ENCODE results near the gene FABP7. TPM values are rescaled to one million over a fixed set of nuclear protein-coding genes. Genes with fewer than 3 reads are reported as not detected.
A peak's percentile ranks its signal among the peaks of the same experiment; 100 is the strongest.

The FABP7 gene
- total RNA-seq, 1 experiment from 2014 or later: not detected

- ATAC-seq: peak; percentile 56
- POLR2A ChIA-PET (ENCODE audit: unreplicated experiment): no interaction called here
- no peak overlapping the region for H3K9ac ChIP-seq (ENCODE audit: low read length)
- H3K27ac ChIP-seq (ENCODE audit: low read length): no peak overlapping the region
- no peaks in the 10 kb centered on the region for H3K36me3 ChIP-seq (ENCODE audit: low read depth, low read length)
- H3K27me3 ChIP-seq (ENCODE audit: low read length): no peaks in the 10 kb centered on the region
- CTCF ChIA-PET: no interaction called here
- H3K4me2 ChIP-seq (ENCODE audit: low read length): peak overlapping the region; percentile 17
- no peaks in the 10 kb centered on the region for H3K79me2 ChIP-seq (ENCODE audit: low read length)
- TF ChIP-seq EZH2 (IDR thresholded peaks at IDR 0.05; ENCODE audit: low read length, unreplicated experiment) (no peak), CTCF (conservative IDR thresholded peaks at IDR 0.05; ENCODE audit: low read depth, low read length) (no peak), EZH2phosphoT487 (IDR thresholded peaks at IDR 0.05; ENCODE audit: borderline replicate concordance, low read length) (no peak)
- H2AFZ ChIP-seq (ENCODE audit: low read length): no peak overlapping the region
- no peak overlapping the region for H3K4me3 ChIP-seq (ENCODE audit: low read length)
- H3K9me2 ChIP-seq (replicated peaks; ENCODE audit: low read length): no peaks in the 10 kb centered on the region
- intact Hi-C loops (cut with micrococcal nuclease): no loop called here
- peak; percentile 36 for DNase-seq
- no peaks in the 10 kb centered on the region for H4K20me1 ChIP-seq (ENCODE audit: low read length)
- H3K9me3 ChIP-seq (ENCODE audit: low read length): no peaks in the 10 kb centered on the region
- peaks cover 15% of the 10 kb centered on the region; the same call in 1 of the 2 replicates for H3K4me1 ChIP-seq (ENCODE audit: insufficient read depth, low read length)
- no peaks in the 10 kb centered on the region for H3F3A ChIP-seq (ENCODE audit: low read length, unreplicated experiment)
- BruUV-seq (replicated peaks): no TSS peak
These were observed 43.4 kb upstream of the FABP7 start for GRCh38 chr6:122736163-122736562.

- Histone ChIP-seq H4K20me1 (ENCODE audit: low read length) (no peaks in the 10 kb centered on the region), H3K4me2 (ENCODE audit: low read length) (peak overlapping the region; percentile 17), H3K9me2 (replicated peaks; ENCODE audit: low read length) (no peaks in the 10 kb centered on the region), H3K9ac (ENCODE audit: low read length) (no peak overlapping the region), H3K27ac (ENCODE audit: low read length) (no peak overlapping the region), H3K36me3 (ENCODE audit: low read depth, low read length) (no peaks in the 10 kb centered on the region), H3K9me3 (ENCODE audit: low read length) (no peaks in the 10 kb centered on the region), H3K4me3 (ENCODE audit: low read length) (no peak overlapping the region), H3K4me1 (ENCODE audit: insufficient read depth, low read length) (peaks cover 15% of the 10 kb centered on the region; the same call in 1 of the 2 replicates), H2AFZ (ENCODE audit: low read length) (no peak overlapping the region), H3F3A (ENCODE audit: low read length, unreplicated experiment) (no peaks in the 10 kb centered on the region), H3K27me3 (ENCODE audit: low read length) (no peaks in the 10 kb centered on the region), H3K79me2 (ENCODE audit: low read length) (no peaks in the 10 kb centered on the region)
- DNase-seq (no peak), ATAC-seq (0 out of 2 replicates have a peak, but pooled peaks have one; percentile 22)
- POLR2A ChIA-PET (ENCODE audit: unreplicated experiment): no interaction called here
- no TSS peak for BruUV-seq (replicated peaks)
- intact Hi-C loops (cut with micrococcal nuclease): no loop called here
- CTCF ChIA-PET: interaction anchor here (0.6 kb wide), 1 partner anchor 103 kb away, joined by 3 read pairs; no protein-coding TSS in a partner anchor
- TF ChIP-seq CTCF (conservative IDR thresholded peaks at IDR 0.05; ENCODE audit: low read depth, low read length): no peak
- TF ChIP-seq EZH2phosphoT487 (IDR thresholded peaks at IDR 0.05; ENCODE audit: borderline replicate concordance, low read length): no peak
- TF ChIP-seq EZH2 (IDR thresholded peaks at IDR 0.05; ENCODE audit: low read length, unreplicated experiment): no peak
These were observed 42.9 kb upstream of the FABP7 start for GRCh38 chr6:122736616-122737015.

- no TSS peak for BruUV-seq (replicated peaks)
- DNase-seq: no peak
- intact Hi-C loops (cut with micrococcal nuclease): no loop called here
- Histone ChIP-seq H3K9me3 (ENCODE audit: low read length) (no peaks in the 10 kb centered on the region), H3K4me3 (ENCODE audit: low read length) (no peak overlapping the region), H3K4me2 (ENCODE audit: low read length) (no peak overlapping the region), H3K9ac (ENCODE audit: low read length) (no peak overlapping the region), H3K27ac (ENCODE audit: low read length) (no peak overlapping the region), H4K20me1 (ENCODE audit: low read length) (no peaks in the 10 kb centered on the region), H3K79me2 (ENCODE audit: low read length) (no peaks in the 10 kb centered on the region), H3K4me1 (ENCODE audit: insufficient read depth, low read length) (peaks cover 15% of the 10 kb centered on the region; the same call in 1 of the 2 replicates), H3K9me2 (replicated peaks; ENCODE audit: low read length) (no peaks in the 10 kb centered on the region), H2AFZ (ENCODE audit: low read length) (no peak overlapping the region), H3F3A (ENCODE audit: low read length, unreplicated experiment) (no peaks in the 10 kb centered on the region), H3K27me3 (ENCODE audit: low read length) (no peaks in the 10 kb centered on the region), H3K36me3 (ENCODE audit: low read depth, low read length) (no peaks in the 10 kb centered on the region)
- no peak for TF ChIP-seq CTCF (conservative IDR thresholded peaks at IDR 0.05; ENCODE audit: low read depth, low read length)
- no peak for TF ChIP-seq EZH2phosphoT487 (IDR thresholded peaks at IDR 0.05; ENCODE audit: borderline replicate concordance, low read length)
- ATAC-seq: no peak
- ChIA-PET CTCF (no interaction called here), POLR2A (ENCODE audit: unreplicated experiment) (interaction anchor here (0.5 kb wide), 2 partner anchors 68 to 95 kb away, joined by 3 to 6 read pairs; no protein-coding TSS in a partner anchor)
These were observed 39.4 kb upstream of the FABP7 start for GRCh38 chr6:122740091-122740490.
